ENCODE data around the gene TTLL8.

Gene TTLL8

DNA sequence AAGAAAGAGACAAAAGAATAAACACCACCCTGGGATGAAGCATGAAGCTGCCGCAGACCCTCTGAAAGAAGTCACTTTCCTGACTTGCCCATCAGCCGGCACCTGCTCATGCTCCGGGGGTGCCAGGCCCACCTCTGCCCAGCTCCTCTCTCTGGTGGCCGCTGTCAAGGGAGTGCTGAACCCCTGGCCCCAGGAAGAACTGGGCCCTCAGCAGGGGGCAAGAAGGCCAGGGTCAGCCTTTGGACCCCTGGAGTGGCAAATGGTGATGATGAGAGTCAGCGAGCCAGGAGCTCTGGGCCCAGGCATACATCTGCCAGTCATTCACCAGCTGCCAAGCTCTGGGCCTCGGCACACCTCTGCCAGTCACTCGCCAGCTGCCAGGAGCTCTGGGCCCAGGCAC lies 17.4 kb downstream of the TTLL8 start:
- no peak for DNase-seq (ENCODE audit: low read depth)

DNA sequence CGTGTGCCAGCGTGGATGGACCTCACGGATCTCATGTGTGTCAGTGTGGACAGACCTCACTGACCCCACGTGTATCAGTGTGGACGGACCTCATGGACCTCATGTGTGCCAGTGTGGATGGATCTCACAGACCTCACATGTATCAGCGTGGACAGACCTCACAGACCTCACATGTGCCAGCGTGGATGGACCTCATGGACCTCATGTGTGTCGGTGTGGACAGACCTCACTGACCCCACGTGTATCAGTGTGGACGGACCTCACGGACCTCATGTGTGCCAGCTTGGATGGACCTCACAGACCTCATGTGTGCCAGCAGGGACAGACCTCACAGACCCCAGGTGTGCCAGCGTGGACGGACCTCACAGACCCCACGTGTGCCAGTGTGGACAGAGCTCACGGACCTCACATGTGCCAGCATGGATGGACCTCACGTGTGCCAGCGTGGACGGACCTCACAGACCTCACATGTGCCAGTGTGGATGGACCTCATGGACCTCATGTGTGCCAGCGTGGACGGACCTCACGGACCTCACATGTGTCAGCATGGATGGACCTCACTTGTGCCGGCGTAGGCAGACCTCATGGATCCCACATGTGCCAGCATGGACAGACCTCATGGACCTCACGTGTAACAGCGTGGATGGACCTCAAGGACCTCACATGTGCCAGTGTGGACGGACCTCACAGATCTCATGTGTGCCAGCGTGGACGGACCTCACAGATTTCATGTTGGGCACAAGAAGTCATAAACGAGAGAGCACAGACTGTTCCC lies 18.2 kb downstream of the TTLL8 start:
- no peak for DNase-seq (ENCODE audit: low read depth)

DNA sequence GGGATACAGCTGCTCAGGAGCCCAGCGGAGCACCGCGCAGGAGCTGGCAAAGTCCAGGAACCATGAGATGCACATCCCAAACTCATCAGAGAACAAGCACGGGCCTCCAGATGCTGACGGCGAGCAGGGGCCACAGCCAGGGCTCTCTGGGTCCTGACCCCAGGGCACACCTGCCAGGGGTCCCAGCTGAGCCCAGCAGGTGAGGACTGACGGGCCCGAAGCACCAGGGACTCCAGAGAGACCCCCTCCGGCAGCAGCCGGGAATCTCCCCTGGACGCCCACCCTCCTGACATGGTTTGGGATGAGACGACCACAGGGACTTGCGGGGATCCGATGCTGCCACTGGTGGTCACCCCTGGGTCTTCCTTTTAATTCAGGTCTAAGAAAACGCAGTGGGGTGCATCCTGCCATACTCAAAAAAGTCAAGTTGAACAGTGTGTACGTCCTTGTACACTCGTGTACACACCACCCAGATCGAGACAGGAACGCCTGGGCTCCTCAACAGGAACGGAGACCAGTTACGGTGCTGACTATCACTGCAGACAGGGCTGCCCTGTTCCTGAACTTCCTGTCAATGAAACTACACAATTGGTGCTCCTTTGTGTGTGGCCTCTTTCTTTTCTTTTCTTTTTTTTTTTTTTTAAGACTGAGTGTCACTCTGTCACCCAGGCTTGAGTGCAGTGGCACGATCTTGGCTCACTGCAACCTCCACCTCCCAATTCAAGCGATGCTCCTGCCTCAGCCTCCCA lies 21.9 kb downstream of the TTLL8 start:
- no peak for DNase-seq (ENCODE audit: low read depth)

DNA sequence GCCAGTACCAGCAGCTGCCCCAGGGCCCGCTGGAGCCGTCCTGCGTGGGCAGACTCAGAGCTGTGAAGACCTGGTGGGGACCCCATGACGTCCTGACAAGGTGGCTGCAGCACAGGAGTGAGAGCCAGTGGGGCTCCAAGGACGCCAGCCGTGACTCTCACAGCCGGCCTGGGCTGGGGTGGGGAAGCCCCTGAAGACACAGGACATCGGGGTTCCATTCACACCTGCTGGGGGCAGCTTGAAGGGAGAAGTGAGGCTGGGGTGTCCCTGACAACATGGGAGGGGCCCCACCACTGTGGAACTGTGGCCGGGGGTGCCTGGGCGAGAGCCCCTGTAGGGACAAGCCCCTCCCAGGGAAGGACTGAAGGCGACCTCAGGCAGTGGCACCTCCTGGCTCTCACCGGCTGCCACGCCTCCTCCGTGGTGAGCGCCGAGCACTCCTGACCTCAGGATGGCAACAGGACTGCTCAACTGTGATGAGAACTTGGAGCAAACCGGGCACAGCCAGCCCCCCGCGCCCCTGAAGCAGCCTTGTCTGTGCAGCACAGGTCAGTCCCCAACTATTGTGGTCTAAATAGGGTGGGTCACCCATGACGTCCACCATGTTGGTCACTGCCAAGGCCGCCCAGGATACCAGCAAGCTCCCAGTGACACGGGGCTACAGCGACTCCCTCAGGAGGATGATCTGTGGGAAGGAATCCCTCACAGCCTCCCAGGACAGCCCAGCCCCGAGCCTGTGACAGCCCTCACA lies 22.8 kb downstream of the TTLL8 start:
- no peak for DNase-seq (ENCODE audit: low read depth)

DNA sequence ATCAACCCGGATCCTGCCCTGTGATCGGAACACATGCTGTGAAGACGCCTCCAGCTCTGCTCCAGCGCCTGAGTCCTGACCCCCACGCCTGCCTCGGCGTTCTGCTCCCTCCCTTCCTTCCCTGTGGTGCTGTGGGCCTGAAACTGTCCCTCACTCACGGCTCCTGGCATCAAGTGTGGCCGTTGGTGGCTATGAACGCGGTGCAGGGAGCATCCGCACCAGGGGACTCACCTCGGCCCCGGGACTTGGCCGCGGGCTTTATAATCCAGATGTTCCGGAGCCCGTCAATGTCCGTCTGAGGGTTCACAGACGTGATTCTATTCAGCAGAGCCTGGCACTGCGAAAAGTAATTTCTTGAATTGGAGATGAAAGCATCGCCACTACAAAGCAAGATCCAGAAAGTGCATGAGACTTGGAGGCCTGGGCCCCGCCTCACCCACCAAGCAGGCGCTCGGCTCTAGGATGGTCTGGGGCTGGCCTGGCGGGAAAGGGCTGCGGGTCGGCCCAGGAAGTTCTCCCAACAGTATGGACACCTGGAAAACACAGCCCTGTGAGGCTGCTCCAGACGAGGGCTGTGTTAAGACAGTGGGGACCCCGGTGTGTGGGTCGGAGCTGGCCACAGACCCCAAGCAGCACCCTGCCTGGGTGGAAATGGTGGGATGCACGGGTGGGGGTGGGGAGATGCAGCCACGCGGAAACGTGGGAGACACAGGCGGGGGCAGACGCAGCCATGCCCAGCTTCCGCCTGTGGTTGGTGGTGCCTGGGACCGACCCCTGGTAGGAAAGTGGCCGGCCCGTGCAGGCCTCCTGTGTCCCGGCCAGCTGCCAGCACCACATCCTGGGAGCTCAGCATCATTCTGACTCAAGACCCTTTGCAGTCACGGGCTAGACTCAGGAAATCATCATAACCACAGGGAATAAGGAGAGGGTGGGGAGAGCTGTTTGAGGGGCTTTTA lies 23.7 kb downstream of the TTLL8 start:
- DNase-seq (ENCODE audit: low read depth) = no peak

DNA sequence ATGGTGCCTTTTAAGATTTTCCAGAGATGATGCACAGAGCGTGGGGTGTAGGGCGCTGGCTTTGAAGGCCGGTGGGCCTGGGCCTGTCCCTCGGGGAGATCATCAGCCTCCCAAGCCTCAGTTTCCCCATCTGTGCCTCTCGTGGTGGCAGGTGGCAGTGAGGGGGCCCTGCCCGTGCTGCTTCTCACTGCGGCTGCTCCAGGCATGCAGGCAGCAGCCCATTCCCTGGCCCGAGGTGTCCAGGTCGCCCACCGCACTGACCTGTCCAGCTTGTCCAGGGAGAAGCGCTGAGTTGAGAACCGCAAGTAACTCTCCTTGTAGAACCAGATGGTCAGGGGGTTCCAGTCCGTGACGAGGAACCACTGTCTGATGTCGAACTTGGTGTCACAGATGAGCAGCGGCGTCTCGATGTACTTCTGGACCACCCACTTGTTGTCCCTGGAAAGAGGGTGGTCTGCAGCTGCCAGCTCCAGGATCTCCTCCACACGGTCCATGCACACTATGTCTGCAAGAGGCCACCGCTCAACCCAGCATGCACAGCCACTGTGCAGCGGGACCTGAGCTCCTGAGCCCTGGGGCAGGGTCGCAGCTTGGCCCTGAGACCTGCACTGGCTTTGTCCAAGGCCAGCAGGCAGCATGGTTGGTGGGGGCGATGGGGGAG lies 25.0 kb downstream of the TTLL8 start:
- no peak for DNase-seq (ENCODE audit: low read depth)

DNA sequence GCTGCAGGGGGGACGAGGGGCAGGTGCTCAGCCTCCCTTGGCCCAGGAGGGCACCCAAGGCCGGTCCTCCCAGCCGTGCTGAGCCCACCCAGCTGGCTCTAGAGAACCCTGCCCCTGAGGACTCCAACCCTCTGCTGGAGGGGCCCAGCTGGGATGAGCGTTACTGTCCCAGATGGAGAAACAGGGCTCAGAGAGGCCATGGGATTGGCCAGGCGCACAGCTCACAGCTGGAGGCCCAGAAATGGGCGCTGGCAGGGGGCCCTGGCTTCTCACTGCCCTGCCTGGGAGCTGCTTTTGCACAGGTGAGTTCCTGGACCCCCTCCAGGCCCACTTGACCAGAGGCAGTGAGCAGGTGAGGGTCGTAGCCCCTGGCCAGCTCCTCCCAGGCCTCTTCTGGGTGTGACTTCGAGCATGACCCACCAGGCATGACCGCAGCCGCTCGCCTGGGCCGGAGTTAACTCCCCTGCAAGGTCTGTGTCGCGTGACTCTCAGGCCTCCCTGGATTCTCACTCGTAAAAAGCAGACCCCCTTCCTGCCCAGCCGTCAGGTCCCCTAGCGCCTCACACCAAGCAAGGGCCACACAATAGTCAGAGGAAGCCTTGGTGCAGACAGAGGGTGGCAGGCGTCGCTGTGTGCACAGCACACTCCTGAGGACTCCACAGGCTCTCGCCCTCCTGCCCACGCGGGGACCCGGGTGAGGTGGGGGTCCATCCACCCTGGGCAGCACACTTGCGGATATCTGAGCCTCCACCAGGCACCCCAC lies 25.8 kb downstream of the TTLL8 start:
- no peak for DNase-seq (ENCODE audit: low read depth)

DNA sequence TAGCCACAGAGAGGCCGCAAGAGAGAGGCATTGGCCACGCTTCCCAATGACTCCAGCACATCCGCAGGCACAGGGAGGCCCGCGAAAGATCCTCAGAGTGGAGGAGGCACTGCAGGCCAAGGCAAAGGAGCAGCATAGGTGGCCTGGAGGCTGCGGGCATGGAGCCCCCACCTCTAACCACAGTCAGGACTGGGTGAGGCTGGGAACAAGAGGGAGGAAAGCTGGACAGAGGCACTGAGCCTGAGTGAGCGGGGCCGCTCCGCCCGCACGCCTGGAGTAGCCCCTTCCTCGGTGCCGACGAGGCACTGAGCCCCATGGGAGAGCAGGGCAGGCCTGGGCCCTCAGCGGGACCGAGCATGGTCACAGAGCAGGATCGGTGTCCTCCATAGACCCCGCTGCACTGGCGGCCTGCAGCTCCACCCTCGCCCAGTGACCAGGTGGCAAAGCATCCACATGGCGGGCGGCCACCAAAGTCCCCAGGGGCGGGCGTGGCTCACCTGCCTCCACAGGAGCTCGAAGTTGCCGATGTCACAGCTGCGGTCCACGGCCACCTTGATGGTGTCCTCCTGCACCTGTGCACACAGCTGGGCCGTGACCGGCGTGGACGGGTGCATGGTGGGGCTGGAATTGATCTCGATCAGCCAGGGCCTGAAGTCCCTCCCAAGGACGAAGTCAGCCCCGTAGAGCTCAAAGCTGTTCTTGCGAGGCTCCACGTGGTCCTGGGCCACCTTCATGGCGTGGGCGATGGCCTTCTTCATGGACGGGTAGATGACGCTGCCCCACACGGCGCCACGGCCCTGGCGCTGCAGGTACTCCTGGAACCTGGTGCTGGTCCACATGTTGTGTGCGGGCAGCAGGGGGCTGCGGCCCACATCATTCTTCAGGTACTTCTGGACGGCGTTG lies 26.7 kb downstream of the TTLL8 start:
- DNase-seq (ENCODE audit: low read depth) = no peak

DNA sequence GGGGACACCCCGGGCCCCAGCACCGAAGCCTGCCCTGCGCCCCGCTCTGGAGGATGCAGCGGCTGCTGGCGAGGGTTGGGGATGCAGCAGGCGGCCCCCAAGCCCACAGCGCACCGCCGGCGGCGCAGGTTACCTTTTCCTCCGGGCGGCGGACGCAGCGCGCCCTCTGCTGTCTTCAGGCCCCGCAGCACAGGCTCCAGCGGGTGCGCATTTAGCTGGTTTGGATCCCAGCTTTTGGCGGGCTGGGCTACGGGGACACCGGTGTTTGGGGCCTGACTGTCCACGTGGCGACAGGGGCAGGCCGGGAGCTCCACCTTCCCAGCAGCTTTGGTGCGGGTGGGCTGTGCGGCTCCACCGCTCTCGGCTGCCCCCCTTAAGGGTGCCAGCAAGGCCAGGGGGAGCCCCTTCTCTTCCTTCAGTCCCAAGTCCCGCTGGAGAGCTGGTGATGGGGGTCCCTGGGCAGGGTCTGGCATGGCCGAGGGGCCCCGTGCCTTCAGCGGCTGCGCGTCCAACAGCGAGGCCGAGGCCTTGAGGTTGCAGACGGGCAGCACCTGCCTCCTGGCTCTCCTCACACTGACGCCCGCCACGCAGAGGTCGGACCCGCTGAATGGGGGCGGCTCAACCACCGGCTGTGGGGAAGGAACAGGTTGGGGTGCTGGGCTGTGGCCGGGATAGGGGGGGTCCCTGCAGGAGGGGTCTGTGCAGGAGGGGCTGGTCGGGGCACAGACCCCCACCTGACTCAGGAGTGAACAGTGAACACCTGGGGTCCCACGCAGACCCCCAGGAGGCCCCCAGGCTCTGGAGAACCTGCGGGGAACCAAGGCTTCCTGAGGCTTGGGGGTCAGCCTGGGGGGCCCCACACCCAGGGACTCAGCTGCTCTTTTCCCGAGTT lies 27.6 kb downstream of the TTLL8 start:
- peak; percentile 87 for DNase-seq (ENCODE audit: low read depth)

DNA sequence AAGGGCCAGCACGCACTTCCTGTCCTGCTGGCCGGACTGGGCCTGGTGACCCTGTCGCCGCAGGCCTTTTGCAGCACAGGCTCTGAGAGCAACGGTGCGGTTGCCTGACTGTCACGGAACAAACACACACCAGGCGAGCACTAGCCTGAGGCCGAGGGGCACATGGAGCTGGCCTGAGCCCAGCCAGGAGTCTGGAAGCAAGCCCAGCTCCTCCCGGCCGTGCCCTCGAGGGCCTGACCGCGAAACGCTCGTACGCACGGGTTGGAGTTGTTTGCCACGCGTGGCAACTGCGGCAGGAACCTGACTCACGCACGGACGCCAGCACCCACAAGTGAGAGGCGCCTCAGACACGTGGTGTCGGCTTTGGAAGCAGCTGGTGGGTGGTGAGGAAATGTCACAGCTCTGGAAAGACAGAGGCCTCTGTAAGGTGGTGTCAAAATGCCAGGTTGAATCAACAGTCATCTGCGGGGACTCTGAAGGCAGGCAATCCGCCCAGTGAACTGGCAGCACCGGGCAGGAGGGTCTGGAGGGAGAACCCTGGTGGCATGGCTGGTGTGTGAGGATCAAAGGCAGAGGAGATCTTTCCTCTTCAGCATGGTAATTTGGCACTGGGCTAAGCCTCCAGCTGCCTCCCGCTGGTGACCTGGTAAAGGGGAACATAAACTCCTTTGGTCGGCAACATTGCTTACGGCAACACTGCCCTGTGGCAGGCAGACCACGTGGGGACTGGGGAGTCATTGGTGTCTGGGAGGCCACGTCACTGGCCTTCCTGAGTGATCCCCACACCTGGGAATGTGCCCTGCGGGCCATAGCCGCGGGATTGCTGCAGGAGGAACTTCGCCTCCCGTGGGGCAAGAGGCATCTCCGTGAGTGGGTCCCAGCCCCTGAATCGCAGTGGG lies 30.2 kb downstream of the TTLL8 start:
- DNase-seq (ENCODE audit: low read depth) = no peak

DNA sequence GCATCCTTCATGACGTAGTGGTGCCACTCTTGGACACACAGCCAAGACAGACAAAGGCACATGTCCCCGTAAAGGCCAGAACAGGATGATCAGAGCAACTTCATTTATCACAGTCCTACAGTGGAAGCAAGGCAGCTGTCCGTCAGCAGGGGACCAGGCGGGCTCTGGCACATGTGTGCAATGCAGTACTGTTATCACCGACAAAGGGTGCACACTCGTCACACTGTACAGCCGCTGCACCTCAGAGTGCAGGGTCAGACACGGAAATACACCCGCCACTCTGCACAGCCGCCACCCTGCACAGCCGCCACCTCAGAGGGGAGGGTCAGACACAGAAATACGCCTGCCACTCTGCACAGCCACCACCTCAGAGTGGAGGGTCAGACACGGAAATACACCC lies 32.1 kb downstream of the TTLL8 start:
- DNase-seq (ENCODE audit: low read depth) = no peak

DNA sequence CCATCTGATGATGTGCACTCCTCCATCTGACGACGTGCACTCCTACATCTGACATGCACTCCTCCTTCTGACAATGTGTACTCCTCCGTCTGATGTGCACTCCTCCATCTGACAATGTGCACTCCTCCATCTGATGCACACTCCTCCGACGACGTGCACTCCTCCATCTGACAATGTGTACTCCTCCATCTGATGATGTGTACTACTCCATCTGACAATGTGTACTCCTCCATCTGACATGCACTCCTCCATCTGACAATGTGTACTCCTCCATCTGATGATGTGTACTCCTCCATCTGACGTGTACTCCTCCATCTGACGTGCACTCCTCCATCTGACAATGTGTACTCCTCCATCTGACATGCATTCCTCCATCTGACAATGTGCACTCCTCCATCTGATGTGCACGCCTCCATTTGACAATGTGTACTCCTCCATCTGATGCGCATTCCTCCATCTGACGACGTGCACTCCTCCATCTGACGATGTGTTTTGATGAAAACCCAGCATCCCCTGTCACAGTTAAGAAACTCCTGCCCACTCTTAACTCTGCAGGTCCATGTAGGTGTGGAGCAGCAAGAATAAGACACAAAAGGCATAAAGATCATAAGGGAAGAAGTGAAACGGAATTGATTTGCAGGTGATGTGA lies 35.8 kb downstream of the TTLL8 start:
- no peak for DNase-seq (ENCODE audit: low read depth)

DNA sequence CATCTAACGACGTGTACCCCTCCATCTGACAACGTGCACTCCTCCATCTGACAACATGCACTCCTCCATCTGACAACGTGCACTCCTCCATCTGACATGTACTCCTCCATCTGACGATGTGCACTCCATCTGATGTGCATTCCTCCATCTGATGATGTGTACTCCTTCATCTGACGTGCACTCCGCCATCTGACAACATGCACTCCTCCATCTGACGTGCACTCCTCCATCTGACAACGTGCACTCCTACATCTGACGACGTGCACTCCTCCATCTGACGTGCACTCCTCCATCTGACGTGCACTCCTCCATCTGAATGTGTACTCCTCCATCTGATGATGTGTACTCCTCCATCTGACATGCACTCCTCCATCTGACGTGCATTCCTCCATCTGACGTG lies 37.5 kb downstream of the TTLL8 start:
- no peak for DNase-seq (ENCODE audit: low read depth)

DNA sequence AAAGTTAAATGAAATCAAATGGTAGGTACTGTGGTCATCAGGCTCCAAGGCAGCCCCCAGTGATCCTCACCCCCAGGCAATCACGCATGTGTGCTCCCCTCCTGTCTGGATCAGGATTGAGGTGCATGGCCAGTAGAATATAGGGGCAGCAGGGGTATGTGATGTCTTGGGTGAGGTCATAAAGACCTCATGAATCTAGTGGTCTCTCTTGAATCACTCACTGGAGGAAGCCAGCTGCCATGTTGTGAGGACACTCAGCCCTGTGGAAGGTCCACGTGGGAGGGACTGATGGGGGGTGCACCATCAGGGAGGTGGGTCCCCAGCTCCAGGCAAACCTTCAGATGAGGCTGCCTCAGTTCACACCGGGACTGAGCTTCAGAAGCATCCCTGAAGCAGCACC lies 38.8 kb downstream of the TTLL8 start:
- no peak for DNase-seq (ENCODE audit: low read depth)

DNA sequence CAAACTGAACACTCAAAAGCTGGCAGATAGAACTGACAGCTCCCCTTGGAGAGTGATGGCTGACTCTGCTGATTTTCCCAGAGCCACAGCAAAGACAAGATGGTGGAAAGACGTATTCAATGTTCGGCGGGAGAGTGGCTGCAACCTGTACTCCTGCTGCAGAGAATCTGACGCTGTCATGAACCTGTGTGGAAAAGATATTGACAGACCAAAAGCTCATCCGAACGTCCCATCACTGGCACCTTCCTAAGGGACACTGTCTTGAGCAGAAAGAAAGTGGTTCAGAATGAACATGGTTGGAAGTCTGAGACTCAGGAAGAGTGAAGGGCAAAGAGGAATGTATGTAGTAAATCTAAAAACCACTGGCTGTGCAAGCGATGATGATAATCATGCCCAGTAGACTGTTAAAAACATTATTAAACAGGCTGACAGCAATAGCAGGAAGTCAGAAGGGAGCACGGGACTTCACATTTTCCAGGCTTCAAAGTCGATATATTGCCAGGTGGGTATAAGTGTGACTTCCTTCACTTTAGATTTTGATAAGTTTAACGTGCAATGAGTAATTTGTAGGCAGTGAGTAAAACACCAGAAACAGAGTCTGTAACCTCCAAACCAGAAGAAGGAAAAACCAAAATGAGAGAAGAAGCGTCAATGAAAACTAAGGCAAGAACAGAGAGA lies 39.4 kb downstream of the TTLL8 start:
- DNase-seq (ENCODE audit: low read depth) = no peak

DNA sequence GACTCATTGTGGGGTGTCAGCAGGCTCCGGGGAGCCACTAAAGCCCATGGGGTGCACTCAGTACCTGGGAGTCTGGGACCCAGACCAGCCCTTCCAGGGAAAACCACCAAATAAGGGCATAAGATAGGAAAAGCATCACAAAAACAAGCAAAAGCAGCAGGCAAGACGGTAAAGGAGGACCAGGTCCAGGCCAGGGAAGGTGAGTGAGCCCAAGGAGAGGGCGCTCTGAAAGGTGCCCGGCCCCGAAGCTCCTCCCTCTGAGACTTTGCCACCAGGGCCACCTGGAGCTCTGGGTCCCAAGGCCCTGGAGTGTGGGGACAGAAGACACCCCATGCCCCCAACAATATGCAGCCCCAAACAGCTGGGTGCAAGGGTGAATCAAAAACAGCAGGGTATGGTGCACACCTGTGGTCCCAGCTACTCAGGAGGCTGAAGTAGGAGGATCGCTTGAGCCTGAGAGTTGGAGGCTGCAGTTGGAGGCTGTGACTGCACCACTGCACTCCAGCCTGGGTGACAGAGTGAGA lies 40.3 kb downstream of the TTLL8 start:
- no peak for DNase-seq (ENCODE audit: low read depth)

Data from activated T-cell treated with anti-CD3 and anti-CD28 coated beads for 48 hours (primary cell).